Fibroblast of lung (primary cell): Measurements from ENCODE around the gene NHLH2.

Source experiments
- CTCF ChIP-seq, 2 donors: IDR thresholded peaks in 1 of 2; conservative IDR thresholded peaks in 1 of 2; 1 replicate in 1 of 2; 2 replicates in 1 of 2; pipeline ENCODE4 v1.5.1; 2011 to 2012; ENCODE audit warnings: low read length in 2 of 2, control low read depth in 1 of 2, inconsistent platforms in 1 of 2, low read depth in 1 of 2, mild to moderate bottlenecking in 1 of 2
- EZH2 ChIP-seq: IDR thresholded peaks from 2 replicates; pipeline ENCODE4 v1.5.1; 2012; ENCODE audit warnings: low read length, control low read depth, mild to moderate bottlenecking; ENCODE audit errors: missing control alignments

GRCh38 chr1:115805597-115805996, 35.3 kb downstream of the NHLH2 start:
- no peak for TF ChIP-seq CTCF (conservative IDR thresholded peaks at IDR 0.05 in 1 of 2, IDR thresholded peaks at IDR 0.05 in 1 of 2; ENCODE audit: low read depth in 1 of 2, low read length in 2 of 2)
- no peak for TF ChIP-seq EZH2
